ENCODE data around the gene HCFC1R1.

The HCFC1R1 gene

DNA sequence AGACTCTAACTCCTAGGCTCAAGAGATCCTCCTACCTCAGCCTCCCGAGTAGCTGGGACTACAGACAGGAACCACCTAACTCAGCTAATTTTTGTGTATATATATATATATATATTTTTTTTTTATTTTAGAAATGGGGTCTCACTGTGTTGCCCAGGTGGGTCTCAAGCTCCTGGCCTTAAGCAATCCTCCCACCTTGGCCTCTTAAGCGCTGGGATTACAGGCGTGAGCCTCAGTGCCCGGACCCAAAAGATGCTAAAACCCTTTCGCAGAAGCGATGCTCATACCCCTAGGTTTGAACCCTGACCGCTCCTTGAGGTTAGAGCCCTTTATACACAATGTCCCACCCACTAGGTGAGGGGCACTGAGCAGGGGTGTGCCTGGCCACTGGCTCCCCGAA lies 13.2 kb downstream of the HCFC1R1 start:
- Histone ChIP-seq H3K79me2 (ENCODE audit: insufficient read depth, low read length) (no peaks in the 10 kb centered on the region), H3K4me1 (ENCODE audit: insufficient read depth, low read length) (peaks cover 35% of the 10 kb centered on the region), H3K4me2 (ENCODE audit: insufficient read depth, low read length) (no peak overlapping the region), H3K4me3 (ENCODE audit: low read depth in 1 of 2, low read length in 2 of 2) (no peak overlapping the region), H2AFZ (ENCODE audit: low read depth, low read length) (no peak overlapping the region), H3K9ac (ENCODE audit: low read depth, low read length) (no peak overlapping the region), H3K9me3 (ENCODE audit: insufficient read depth, low read length, severe bottlenecking) (no peaks in the 10 kb centered on the region), H3K36me3 (ENCODE audit: insufficient read depth, low read length) (no peaks in the 10 kb centered on the region), H3K27ac (ENCODE audit: low read length) (no peak overlapping the region), H3K27me3 (ENCODE audit: insufficient read depth, low read length, poor library complexity) (no peaks in the 10 kb centered on the region), H4K20me1 (ENCODE audit: insufficient read depth, low read length) (peaks cover 5% of the 10 kb centered on the region; the same call in 1 of the 2 replicates)
- ATAC-seq (ENCODE audit: insufficient read depth, low read depth), result no peak
- no peak for TF ChIP-seq CTCF (IDR thresholded peaks at IDR 0.05; ENCODE audit: borderline replicate concordance, extremely low read depth, low read length, poor library complexity, severe bottlenecking)
- TF ChIP-seq EZH2 (IDR thresholded peaks at IDR 0.05; ENCODE audit: borderline replicate concordance, low read depth, low read length, severe bottlenecking), result no peak
- DNase-seq, result no peak

GRCh38 chr16:3009568-3010390 lies 14.0 kb downstream of the HCFC1R1 start:
- H3K9ac ChIP-seq (ENCODE audit: low read depth, low read length), result no peak overlapping the region
- H3K4me1 ChIP-seq (ENCODE audit: insufficient read depth, low read length), result peaks cover 39% of the 10 kb centered on the region
- no peak overlapping the region for H2AFZ ChIP-seq (ENCODE audit: low read depth, low read length)

GRCh38 chr16:3008690-3009037 lies 15.1 kb downstream of the HCFC1R1 start:
- H3K4me3 ChIP-seq (ENCODE audit: low read depth in 1 of 2, low read length in 2 of 2), result peak overlapping the region in 1 of 2 experiments; percentile 1; a peak in 1 of 4 replicates

More at GRCh38 chr16:3009568-3010390, 14.0 kb downstream of the HCFC1R1 start:
- no peak for ATAC-seq (ENCODE audit: insufficient read depth, low read depth)
- no peak for TF ChIP-seq EZH2 (IDR thresholded peaks at IDR 0.05; ENCODE audit: borderline replicate concordance, low read depth, low read length, severe bottlenecking)
- TF ChIP-seq CTCF (IDR thresholded peaks at IDR 0.05; ENCODE audit: borderline replicate concordance, extremely low read depth, low read length, poor library complexity, severe bottlenecking), result no peak
- no peak for DNase-seq
- H3K4me2 ChIP-seq (ENCODE audit: insufficient read depth, low read length), result no peak overlapping the region
- no peak overlapping the region for H3K27ac ChIP-seq (ENCODE audit: low read length)
- no peaks in the 10 kb centered on the region for H3K27me3 ChIP-seq (ENCODE audit: insufficient read depth, low read length, poor library complexity)
- H3K4me3 ChIP-seq (ENCODE audit: low read depth in 1 of 2, low read length in 2 of 2), result no peak overlapping the region
- H3K79me2 ChIP-seq (ENCODE audit: insufficient read depth, low read length), result no peaks in the 10 kb centered on the region
- H3K9me3 ChIP-seq (ENCODE audit: insufficient read depth, low read length, severe bottlenecking), result no peaks in the 10 kb centered on the region
- peaks cover 5% of the 10 kb centered on the region; the same call in 1 of the 2 replicates for H4K20me1 ChIP-seq (ENCODE audit: insufficient read depth, low read length)
- H3K36me3 ChIP-seq (ENCODE audit: insufficient read depth, low read length), result no peaks in the 10 kb centered on the region

More at GRCh38 chr16:3008690-3009037, 15.1 kb downstream of the HCFC1R1 start:
- Histone ChIP-seq H3K79me2 (ENCODE audit: insufficient read depth, low read length) (no peaks in the 10 kb centered on the region), H3K4me1 (ENCODE audit: insufficient read depth, low read length) (peaks cover 41% of the 10 kb centered on the region), H4K20me1 (ENCODE audit: insufficient read depth, low read length) (peaks cover 5% of the 10 kb centered on the region; the same call in 1 of the 2 replicates), H3K4me2 (ENCODE audit: insufficient read depth, low read length) (peak overlapping the region; percentile 48), H2AFZ (ENCODE audit: low read depth, low read length) (no peak overlapping the region), H3K36me3 (ENCODE audit: insufficient read depth, low read length) (no peaks in the 10 kb centered on the region), H3K9me3 (ENCODE audit: insufficient read depth, low read length, severe bottlenecking) (no peaks in the 10 kb centered on the region), H3K9ac (ENCODE audit: low read depth, low read length) (no peak overlapping the region), H3K27me3 (ENCODE audit: insufficient read depth, low read length, poor library complexity) (no peaks in the 10 kb centered on the region), H3K27ac (ENCODE audit: low read length) (no peak overlapping the region)
- DNase-seq (no peak), ATAC-seq (ENCODE audit: insufficient read depth, low read depth) (no peak)
- TF ChIP-seq CTCF (IDR thresholded peaks at IDR 0.05; ENCODE audit: borderline replicate concordance, extremely low read depth, low read length, poor library complexity, severe bottlenecking), result no peak
- TF ChIP-seq EZH2 (IDR thresholded peaks at IDR 0.05; ENCODE audit: borderline replicate concordance, low read depth, low read length, severe bottlenecking), result no peak
